Measurements from ENCODE around the gene DYRK1B.
"Not testable (repeated sequence)": the region's sequence is repeated elsewhere in the genome, so short reads cannot be mapped to it uniquely, and the experiment has no call there.

The DYRK1B gene

GRCh38 chr19:39833464-39834286 is at the start of gene DYRK1B:
TSS of gene DYRK1B (minus strand) at chr19:39834162. CDS start at chr19:39831867, 2,295 bp downstream.
- peak; percentile 98 for DNase-seq (ENCODE audit: low spot score)

- not testable (repeated sequence) for DNase-seq (ENCODE audit: low spot score)
Observed at GRCh38 chr19:39882645-39883044, 48.7 kb upstream of the DYRK1B start.

GRCh38 chr19:39881495-39882110 is 47.6 kb upstream of the DYRK1B start:
- DNase-seq (ENCODE audit: low spot score), result peak; percentile 76

- not testable (repeated sequence) for DNase-seq (ENCODE audit: low spot score)
Observed at GRCh38 chr19:39880241-39880640, 46.3 kb upstream of the DYRK1B start.

- DNase-seq (ENCODE audit: low spot score), result not testable (repeated sequence)
Observed at GRCh38 chr19:39879796-39880195, 45.8 kb upstream of the DYRK1B start.

GRCh38 chr19:39878866-39879265 is 44.9 kb upstream of the DYRK1B start:
- not testable (repeated sequence) for DNase-seq (ENCODE audit: low spot score)

- no peak for DNase-seq (ENCODE audit: low spot score)
Observed at GRCh38 chr19:39878398-39878797, 44.4 kb upstream of the DYRK1B start.

GRCh38 chr19:39877982-39878381 is 44.0 kb upstream of the DYRK1B start:
- DNase-seq (ENCODE audit: low spot score), result not testable (repeated sequence)

- not testable (repeated sequence) for DNase-seq (ENCODE audit: low spot score)
Observed at GRCh38 chr19:39877488-39877887, 43.5 kb upstream of the DYRK1B start.

GRCh38 chr19:39876486-39876885 is 42.5 kb upstream of the DYRK1B start:
- not testable (repeated sequence) for DNase-seq (ENCODE audit: low spot score)

GRCh38 chr19:39875401-39875864 is 41.5 kb upstream of the DYRK1B start:
- not testable (repeated sequence) for DNase-seq (ENCODE audit: low spot score)

GRCh38 chr19:39874404-39874803 is 40.4 kb upstream of the DYRK1B start:
- no peak for DNase-seq (ENCODE audit: low spot score)

- DNase-seq (ENCODE audit: low spot score), result no peak
Observed at GRCh38 chr19:39873385-39873784, 39.4 kb upstream of the DYRK1B start.

- no peak for DNase-seq (ENCODE audit: low spot score)
Observed at GRCh38 chr19:39871886-39872866, 38.2 kb upstream of the DYRK1B start.

GRCh38 chr19:39871362-39871761 is 37.4 kb upstream of the DYRK1B start:
- no peak for DNase-seq (ENCODE audit: low spot score)

- no peak for DNase-seq (ENCODE audit: low spot score)
Observed at GRCh38 chr19:39870171-39870971, 36.4 kb upstream of the DYRK1B start.

GRCh38 chr19:39867952-39868351 is 34.0 kb upstream of the DYRK1B start:
- no peak for DNase-seq (ENCODE audit: low spot score)

GRCh38 chr19:39867133-39867532 is 33.2 kb upstream of the DYRK1B start:
- no peak for DNase-seq (ENCODE audit: low spot score)

- no peak for DNase-seq (ENCODE audit: low spot score)
Observed at GRCh38 chr19:39865953-39866352, 32.0 kb upstream of the DYRK1B start.

- DNase-seq (ENCODE audit: low spot score), result no peak
Observed at GRCh38 chr19:39865186-39865585, 31.2 kb upstream of the DYRK1B start.

- no peak for DNase-seq (ENCODE audit: low spot score)
Observed at GRCh38 chr19:39864118-39864517, 30.2 kb upstream of the DYRK1B start.

Measured in ecto neural progenitor cell (in vitro differentiated cells).